HepG2 (cell line): ENCODE measurements around the gene LYRM7.

Source experiments
- TF ChIP-seq, protein P1 (sequence below): sonication (generic); formaldehyde crosslinking; IDR thresholded peaks from 2 replicates; pipeline ENCODE4 v1.4.0; 2020; ENCODE audit warnings: mild to moderate bottlenecking, missing genetic modification reagents
- TF ChIP-seq, protein P2 (sequence below): sonication (generic); formaldehyde crosslinking; IDR thresholded peaks from 2 replicates; pipeline ENCODE4 v1.5.0; 2020; ENCODE audit warnings: mild to moderate bottlenecking, missing genetic modification reagents, moderate library complexity

DNA sequence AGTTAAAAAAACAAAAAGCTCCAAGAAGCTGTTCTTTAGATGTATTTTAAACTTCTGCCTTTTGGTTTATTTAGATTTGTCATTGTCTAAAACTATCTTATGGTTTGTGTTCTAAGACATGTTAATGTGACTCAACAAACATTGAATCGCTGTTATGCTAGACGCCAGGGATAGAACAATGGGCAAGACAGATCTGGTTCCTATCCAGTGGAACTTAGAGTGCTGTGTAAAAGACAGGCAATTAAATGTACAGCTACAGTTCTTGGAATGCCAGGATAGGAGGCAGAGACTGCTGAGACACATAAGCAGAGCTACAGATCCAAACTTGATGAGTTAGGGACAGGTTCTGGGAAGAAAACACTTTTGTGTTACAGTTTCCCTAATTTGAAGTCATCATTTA lies 22.4 kb downstream of the LYRM7 start:
- TF ChIP-seq, protein P1, sequence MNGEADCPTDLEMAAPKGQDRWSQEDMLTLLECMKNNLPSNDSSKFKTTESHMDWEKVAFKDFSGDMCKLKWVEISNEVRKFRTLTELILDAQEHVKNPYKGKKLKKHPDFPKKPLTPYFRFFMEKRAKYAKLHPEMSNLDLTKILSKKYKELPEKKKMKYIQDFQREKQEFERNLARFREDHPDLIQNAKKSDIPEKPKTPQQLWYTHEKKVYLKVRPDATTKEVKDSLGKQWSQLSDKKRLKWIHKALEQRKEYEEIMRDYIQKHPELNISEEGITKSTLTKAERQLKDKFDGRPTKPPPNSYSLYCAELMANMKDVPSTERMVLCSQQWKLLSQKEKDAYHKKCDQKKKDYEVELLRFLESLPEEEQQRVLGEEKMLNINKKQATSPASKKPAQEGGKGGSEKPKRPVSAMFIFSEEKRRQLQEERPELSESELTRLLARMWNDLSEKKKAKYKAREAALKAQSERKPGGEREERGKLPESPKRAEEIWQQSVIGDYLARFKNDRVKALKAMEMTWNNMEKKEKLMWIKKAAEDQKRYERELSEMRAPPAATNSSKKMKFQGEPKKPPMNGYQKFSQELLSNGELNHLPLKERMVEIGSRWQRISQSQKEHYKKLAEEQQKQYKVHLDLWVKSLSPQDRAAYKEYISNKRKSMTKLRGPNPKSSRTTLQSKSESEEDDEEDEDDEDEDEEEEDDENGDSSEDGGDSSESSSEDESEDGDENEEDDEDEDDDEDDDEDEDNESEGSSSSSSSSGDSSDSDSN, result no peak
- TF ChIP-seq, protein P2, sequence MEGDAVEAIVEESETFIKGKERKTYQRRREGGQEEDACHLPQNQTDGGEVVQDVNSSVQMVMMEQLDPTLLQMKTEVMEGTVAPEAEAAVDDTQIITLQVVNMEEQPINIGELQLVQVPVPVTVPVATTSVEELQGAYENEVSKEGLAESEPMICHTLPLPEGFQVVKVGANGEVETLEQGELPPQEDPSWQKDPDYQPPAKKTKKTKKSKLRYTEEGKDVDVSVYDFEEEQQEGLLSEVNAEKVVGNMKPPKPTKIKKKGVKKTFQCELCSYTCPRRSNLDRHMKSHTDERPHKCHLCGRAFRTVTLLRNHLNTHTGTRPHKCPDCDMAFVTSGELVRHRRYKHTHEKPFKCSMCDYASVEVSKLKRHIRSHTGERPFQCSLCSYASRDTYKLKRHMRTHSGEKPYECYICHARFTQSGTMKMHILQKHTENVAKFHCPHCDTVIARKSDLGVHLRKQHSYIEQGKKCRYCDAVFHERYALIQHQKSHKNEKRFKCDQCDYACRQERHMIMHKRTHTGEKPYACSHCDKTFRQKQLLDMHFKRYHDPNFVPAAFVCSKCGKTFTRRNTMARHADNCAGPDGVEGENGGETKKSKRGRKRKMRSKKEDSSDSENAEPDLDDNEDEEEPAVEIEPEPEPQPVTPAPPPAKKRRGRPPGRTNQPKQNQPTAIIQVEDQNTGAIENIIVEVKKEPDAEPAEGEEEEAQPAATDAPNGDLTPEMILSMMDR (CRISPR knock-in tag), result no peak
